Progenitor cell of endocrine pancreas (in vitro differentiated cells): ENCODE results near the gene RHBG. TPM values are rescaled to one million over a fixed set of nuclear protein-coding genes. Genes with fewer than 3 reads are reported as not detected.

ENCODE experiments used
- DNase-seq: peaks from one replicate; pipeline ENCODE4 v3.0.0; 2021; ENCODE audit warnings: low spot score; ENCODE audit not compliant: unreplicated experiment
- H3K27ac Mint-ChIP-seq: 2 replicates; pipeline ENCODE4 v1.8.0; 2021; ENCODE audit warnings: mild to moderate bottlenecking, moderate library complexity, mixed read lengths
- H3K27me3 Mint-ChIP-seq: 2 replicates; pipeline ENCODE4 v1.8.0; 2021; ENCODE audit warnings: mixed read lengths
- H3K36me3 Mint-ChIP-seq: 2 replicates; pipeline ENCODE4 v1.8.0; 2022; ENCODE audit warnings: mixed read lengths; ENCODE audit not compliant: insufficient read depth
- H3K4me1 Mint-ChIP-seq: 2 replicates; pipeline ENCODE4 v1.8.0; 2021; ENCODE audit warnings: low read depth, mixed read lengths
- H3K4me3 Mint-ChIP-seq: 2 replicates; pipeline ENCODE4 v1.8.0; 2021; ENCODE audit warnings: low read depth, mild to moderate bottlenecking, moderate library complexity, mixed read lengths
- H3K9me3 Mint-ChIP-seq: 2 replicates; pipeline ENCODE4 v1.8.0; 2021; ENCODE audit warnings: low read depth, mixed read lengths
- CTCF ChIP-seq: fragments of 200-600 bp; sonication (generic); IDR thresholded peaks from one replicate; pipeline ENCODE4 v1.5.0; 2021; ENCODE audit warnings: antibody characterized with exemption, mild to moderate bottlenecking; ENCODE audit not compliant: unreplicated experiment
- total RNA-seq: library from RNA; stranded (reverse); gene quantifications from 2 replicates; pipeline ENCODE4 v1.2.1, GENCODE V29; 2021

The RHBG gene
- total RNA-seq, 1 donor from 2014 or later: 0.36 TPM

- Mint-ChIP-seq H3K27me3 (peaks cover 34% of the 10 kb centered on the region), H3K36me3 (no peaks in the 10 kb centered on the region), H3K4me1 (peaks cover 2% of the 10 kb centered on the region), H3K4me3 (no peak overlapping the region), H3K9me3 (no peaks in the 10 kb centered on the region), H3K27ac (no peak overlapping the region)
- no peak for DNase-seq
- no peak for TF ChIP-seq CTCF
Measured at GRCh38 chr1:156358641-156359040, 10.4 kb upstream of the RHBG start.

- Mint-ChIP-seq H3K4me1 (peaks cover 2% of the 10 kb centered on the region), H3K27me3 (peaks cover 34% of the 10 kb centered on the region), H3K4me3 (no peak overlapping the region), H3K9me3 (no peaks in the 10 kb centered on the region), H3K36me3 (no peaks in the 10 kb centered on the region), H3K27ac (no peak overlapping the region)
- no peak for DNase-seq
- no peak for TF ChIP-seq CTCF
Measured at GRCh38 chr1:156359249-156359648, 9.8 kb upstream of the RHBG start.

- Mint-ChIP-seq H3K27me3 (peaks cover 34% of the 10 kb centered on the region), H3K9me3 (no peaks in the 10 kb centered on the region), H3K36me3 (no peaks in the 10 kb centered on the region), H3K27ac (no peak overlapping the region), H3K4me1 (peaks cover 2% of the 10 kb centered on the region), H3K4me3 (no peak overlapping the region)
- no peak for DNase-seq
- TF ChIP-seq CTCF: no peak
Measured at GRCh38 chr1:156359973-156360372, 9.0 kb upstream of the RHBG start.

GRCh38 chr1:156360534-156360933 lies 8.5 kb upstream of the RHBG start:
- Mint-ChIP-seq H3K9me3 (no peaks in the 10 kb centered on the region), H3K4me1 (peaks cover 2% of the 10 kb centered on the region), H3K36me3 (no peaks in the 10 kb centered on the region), H3K4me3 (no peak overlapping the region), H3K27me3 (peaks cover 36% of the 10 kb centered on the region), H3K27ac (no peak overlapping the region)
- DNase-seq: no peak
- TF ChIP-seq CTCF: no peak

GRCh38 chr1:156365754-156366153 lies 3.3 kb upstream of the RHBG start:
- DNase-seq: no peak
- Mint-ChIP-seq H3K9me3 (no peaks in the 10 kb centered on the region), H3K4me1 (peaks cover 4% of the 10 kb centered on the region), H3K27me3 (peaks cover 34% of the 10 kb centered on the region), H3K36me3 (no peaks in the 10 kb centered on the region), H3K4me3 (no peak overlapping the region), H3K27ac (no peak overlapping the region)
- no peak for TF ChIP-seq CTCF
